ACC112 (cell line): ENCODE data around the gene NPDC1.

Source experiments
- H2AFZ ChIP-seq: fragments of 200-600 bp; sonication (generic); one replicate; pipeline ENCODE4 v1.6.0; 2017; ENCODE audit warnings: antibody characterized with exemption, low read length; ENCODE audit not compliant: unreplicated experiment
- H3K27ac ChIP-seq: fragments of 200-600 bp; sonication (generic); 2 replicates; pipeline ENCODE4 v1.5.1; 2014; ENCODE audit warnings: low read depth, mild to moderate bottlenecking, antibody characterized with exemption, low read length, moderate library complexity
- H3K27me3 ChIP-seq: fragments of 200-600 bp; sonication (generic); 2 replicates; pipeline ENCODE4 v1.6.1; 2014; ENCODE audit warnings: mild to moderate bottlenecking, antibody characterized with exemption, low read length, moderate library complexity, mixed read lengths; ENCODE audit not compliant: insufficient read depth
- H3K36me3 ChIP-seq: fragments of 200-600 bp; sonication (generic); 2 replicates; pipeline ENCODE4 v1.6.1; 2016; ENCODE audit warnings: mild to moderate bottlenecking, antibody characterized with exemption, low read length, moderate library complexity, mixed read lengths; ENCODE audit not compliant: insufficient read depth
- H3K4me1 ChIP-seq: fragments of 200-600 bp; sonication (generic); one replicate; pipeline ENCODE4 v1.6.1; 2016; ENCODE audit warnings: low read length, mixed read lengths; ENCODE audit not compliant: insufficient read depth, unreplicated experiment, control insufficient read depth
- H3K4me3 ChIP-seq: fragments of 200-600 bp; sonication (generic); 2 replicates; pipeline ENCODE4 v1.5.1; 2014; ENCODE audit warnings: mild to moderate bottlenecking, low read depth, low read length
- H3K79me2 ChIP-seq: fragments of 200-600 bp; sonication (generic); one replicate; pipeline ENCODE4 v1.6.0; 2016; ENCODE audit warnings: low read length; ENCODE audit not compliant: control insufficient read depth, unreplicated experiment, insufficient read depth

Gene NPDC1

DNA sequence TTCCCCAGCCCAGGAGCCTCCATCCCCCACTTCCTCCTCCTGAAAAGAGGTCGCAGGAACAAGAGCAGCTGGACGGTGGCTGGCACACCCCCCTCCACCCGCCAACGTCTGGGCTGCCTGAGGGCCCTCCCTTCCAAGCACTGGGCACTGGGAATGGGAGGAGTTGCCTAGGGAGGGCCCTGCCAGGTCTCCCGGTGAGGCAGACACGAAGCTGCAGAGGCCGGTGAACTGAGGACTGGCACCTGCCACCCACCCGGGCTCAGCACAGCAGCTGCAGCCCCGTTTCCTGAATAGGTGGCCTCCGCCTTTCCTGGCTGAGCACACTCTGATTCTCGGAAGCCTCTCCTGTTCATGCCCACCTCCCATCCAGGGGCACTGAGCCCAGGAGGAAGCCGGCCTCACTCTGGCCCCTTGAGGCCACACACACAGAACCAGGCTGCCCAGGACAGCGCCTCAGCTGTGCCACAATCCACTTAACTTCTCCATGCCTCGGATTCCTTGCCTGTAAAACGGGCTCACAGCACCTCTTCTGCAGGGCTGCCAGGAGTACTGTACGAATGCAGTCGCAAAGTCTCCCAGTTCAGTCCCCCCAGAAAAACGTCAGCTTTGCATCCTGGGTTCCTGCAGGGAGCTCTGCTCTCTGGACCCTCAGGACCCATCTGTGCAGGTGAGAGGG, 1.3 kb downstream of the NPDC1 start:
- peaks cover 20% of the 10 kb centered on the region for H3K79me2 ChIP-seq
- no peak overlapping the region for H3K27ac ChIP-seq
- no peak overlapping the region for H2AFZ ChIP-seq
- peaks cover 4% of the 10 kb centered on the region for H3K4me1 ChIP-seq
- peak overlapping the region; percentile 91 for H3K4me3 ChIP-seq
- peaks cover 5% of the 10 kb centered on the region; the same call in 1 of the 2 replicates for H3K27me3 ChIP-seq
- no peaks in the 10 kb centered on the region for H3K36me3 ChIP-seq

DNA sequence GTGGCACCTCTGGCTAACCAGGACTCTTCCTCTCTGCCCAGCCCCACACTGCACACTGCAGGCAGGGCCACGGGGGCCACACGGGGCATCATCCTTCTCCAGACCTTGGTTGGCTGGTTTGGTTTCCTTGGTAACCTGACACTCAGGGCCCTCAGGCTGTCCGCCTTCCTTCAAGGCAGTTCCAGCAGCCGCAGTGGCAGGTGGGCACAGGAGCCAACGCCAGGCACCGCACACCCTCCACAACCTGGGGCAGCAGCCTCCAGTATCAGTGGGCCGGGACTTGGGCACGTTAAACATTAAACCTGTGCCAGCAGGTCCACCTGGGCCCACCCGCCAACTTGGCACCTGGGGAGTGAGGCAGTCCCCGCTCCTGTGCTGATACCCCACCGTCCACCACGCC, 1.9 kb downstream of the NPDC1 start:
- Histone ChIP-seq H3K27ac (no peak overlapping the region), H3K4me1 (peaks cover 4% of the 10 kb centered on the region), H3K4me3 (no peak overlapping the region; the same call in 1 of the 2 replicates), H3K36me3 (no peaks in the 10 kb centered on the region), H2AFZ (no peak overlapping the region), H3K79me2 (peaks cover 20% of the 10 kb centered on the region), H3K27me3 (no peaks in the 10 kb centered on the region)

GRCh38 chr9:137042751-137043727, 2.9 kb downstream of the NPDC1 start:
- Histone ChIP-seq H3K4me3 (no peak overlapping the region), H3K4me1 (peaks cover 4% of the 10 kb centered on the region), H2AFZ (no peak overlapping the region), H3K27me3 (no peaks in the 10 kb centered on the region), H3K36me3 (no peaks in the 10 kb centered on the region; the same call in 1 of the 2 replicates), H3K27ac (no peak overlapping the region), H3K79me2 (peaks cover 20% of the 10 kb centered on the region)

DNA sequence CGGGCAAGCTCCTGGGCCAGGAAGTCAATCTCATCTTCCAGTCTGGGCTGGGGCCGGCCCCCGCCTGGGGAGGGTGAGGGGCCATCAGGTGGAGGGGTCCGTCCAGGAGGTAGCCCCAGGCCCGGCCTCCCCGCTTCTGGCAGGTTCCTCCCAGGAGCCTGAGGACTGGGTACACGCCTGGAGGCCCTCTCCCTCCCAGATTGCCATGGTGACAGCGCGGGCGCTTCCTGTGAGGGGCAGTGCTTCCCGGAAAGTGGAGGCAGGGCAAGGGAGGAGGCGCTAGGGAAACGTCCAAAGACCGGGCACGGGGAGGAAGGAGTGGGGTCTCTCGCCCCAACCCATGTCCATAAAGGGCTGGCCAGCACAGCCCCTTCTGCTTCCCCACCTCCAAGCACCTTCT, 4.9 kb downstream of the NPDC1 start:
- no peak overlapping the region for H3K27ac ChIP-seq
- H3K36me3 ChIP-seq: no peaks in the 10 kb centered on the region; the same call in 1 of the 2 replicates
- H3K27me3 ChIP-seq: no peaks in the 10 kb centered on the region
- no peak overlapping the region for H3K4me3 ChIP-seq
- H3K79me2 ChIP-seq: peaks cover 20% of the 10 kb centered on the region
- H3K4me1 ChIP-seq: peaks cover 4% of the 10 kb centered on the region
- H2AFZ ChIP-seq: no peak overlapping the region

DNA sequence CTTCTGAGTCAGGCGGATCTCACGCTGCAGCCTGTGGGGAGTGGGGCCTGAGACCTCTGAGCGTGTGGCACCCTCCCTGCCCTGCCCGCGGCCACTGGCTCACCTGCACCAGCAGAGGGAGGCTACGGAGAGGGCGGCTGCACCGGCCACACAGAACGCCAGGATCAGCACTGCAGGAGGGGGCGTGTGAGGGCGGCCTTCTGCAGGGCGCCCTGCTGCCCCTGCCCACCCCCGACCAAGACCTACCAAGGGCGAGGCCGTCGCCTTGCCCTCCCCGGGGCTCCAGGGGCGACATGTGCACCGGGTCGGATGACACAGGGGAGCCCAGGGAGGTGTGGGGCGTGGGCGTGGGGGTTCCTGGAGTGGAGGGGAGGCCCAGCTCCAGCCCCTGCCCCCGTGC, 5.4 kb downstream of the NPDC1 start:
- no peaks in the 10 kb centered on the region for H3K27me3 ChIP-seq
- H3K27ac ChIP-seq: no peak overlapping the region

DNA sequence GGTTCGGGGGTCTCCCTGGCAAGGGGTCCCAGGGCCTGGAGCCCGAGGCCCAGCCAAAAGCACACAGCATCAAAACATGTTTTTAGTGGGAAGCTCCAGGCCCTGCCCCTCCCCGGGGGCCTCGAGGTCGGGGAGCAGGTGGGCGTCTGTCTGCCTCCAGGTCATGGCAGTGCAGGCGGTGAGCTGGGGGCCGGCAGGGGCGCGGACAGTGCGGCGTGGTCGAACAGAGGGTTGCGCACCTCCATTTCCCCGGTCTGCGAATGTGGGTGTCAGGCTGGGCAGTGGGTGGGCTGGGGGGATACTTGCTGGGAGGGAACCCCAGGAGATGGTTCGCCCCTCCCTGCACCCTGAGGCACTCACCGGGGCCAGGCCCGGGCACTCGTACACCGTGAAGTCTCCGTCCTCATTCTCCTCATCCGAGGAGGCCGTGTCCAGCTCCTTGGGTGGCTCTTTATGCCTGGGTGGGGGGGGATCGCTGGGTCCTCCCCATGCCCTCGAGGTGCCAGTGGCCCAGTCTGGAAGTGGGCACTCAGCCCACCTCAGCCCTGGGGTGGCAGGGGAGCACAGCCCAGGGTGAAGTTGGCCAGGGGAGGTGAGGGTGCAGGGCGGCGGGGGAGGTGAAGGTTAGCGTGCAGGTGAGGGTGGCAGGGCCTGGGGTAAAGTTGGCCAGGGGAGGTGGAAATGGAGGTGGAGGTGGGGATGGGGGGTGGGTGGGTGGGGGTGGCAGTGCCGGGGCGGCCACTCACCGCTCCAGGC, 6.2 kb downstream of the NPDC1 start:
- H3K27ac ChIP-seq: no peak overlapping the region
- no peaks in the 10 kb centered on the region for H3K27me3 ChIP-seq
- peaks cover 4% of the 10 kb centered on the region for H3K4me1 ChIP-seq
- no peak overlapping the region for H2AFZ ChIP-seq
- no peaks in the 10 kb centered on the region; the same call in 1 of the 2 replicates for H3K36me3 ChIP-seq
- no peak overlapping the region for H3K4me3 ChIP-seq
- H3K79me2 ChIP-seq: peaks cover 17% of the 10 kb centered on the region

More for the DNA sequence above, 5.4 kb downstream of the NPDC1 start:
- H2AFZ ChIP-seq: no peak overlapping the region
- H3K79me2 ChIP-seq: peaks cover 20% of the 10 kb centered on the region
- peaks cover 4% of the 10 kb centered on the region for H3K4me1 ChIP-seq
- no peaks in the 10 kb centered on the region; the same call in 1 of the 2 replicates for H3K36me3 ChIP-seq
- no peak overlapping the region for H3K4me3 ChIP-seq

- Histone ChIP-seq H3K4me1 (peaks cover 5% of the 10 kb centered on the region), H3K4me3 (no peak overlapping the region), H3K36me3 (no peaks in the 10 kb centered on the region; the same call in 1 of the 2 replicates), H2AFZ (no peak overlapping the region), H3K79me2 (peaks cover 8% of the 10 kb centered on the region), H3K27ac (no peak overlapping the region), H3K27me3 (no peaks in the 10 kb centered on the region)
Measured at GRCh38 chr9:137038916-137039315, 7.1 kb downstream of the NPDC1 start.

- H3K27ac ChIP-seq: no peak overlapping the region
- no peak overlapping the region for H3K4me3 ChIP-seq
- H3K4me1 ChIP-seq: peaks cover 5% of the 10 kb centered on the region
- no peak overlapping the region for H2AFZ ChIP-seq
- no peaks in the 10 kb centered on the region for H3K79me2 ChIP-seq
- no peaks in the 10 kb centered on the region for H3K27me3 ChIP-seq
- H3K36me3 ChIP-seq: no peaks in the 10 kb centered on the region; the same call in 1 of the 2 replicates
Measured at GRCh38 chr9:137037483-137037882, 8.5 kb downstream of the NPDC1 start.

- no peak overlapping the region for H2AFZ ChIP-seq
- H3K4me3 ChIP-seq: no peak overlapping the region
- H3K79me2 ChIP-seq: no peaks in the 10 kb centered on the region
- H3K27ac ChIP-seq: no peak overlapping the region
- H3K27me3 ChIP-seq: no peaks in the 10 kb centered on the region
- peaks cover 5% of the 10 kb centered on the region for H3K4me1 ChIP-seq
- no peaks in the 10 kb centered on the region; the same call in 1 of the 2 replicates for H3K36me3 ChIP-seq
Measured at GRCh38 chr9:137037035-137037434, 8.9 kb downstream of the NPDC1 start.

GRCh38 chr9:137035937-137036336, 10.0 kb downstream of the NPDC1 start:
- no peak overlapping the region for H3K27ac ChIP-seq
- H3K27me3 ChIP-seq: no peaks in the 10 kb centered on the region
- H2AFZ ChIP-seq: no peak overlapping the region
- peaks cover 5% of the 10 kb centered on the region for H3K4me1 ChIP-seq
- no peaks in the 10 kb centered on the region for H3K79me2 ChIP-seq
- no peak overlapping the region for H3K4me3 ChIP-seq
- H3K36me3 ChIP-seq: no peaks in the 10 kb centered on the region; the same call in 1 of the 2 replicates
